H1 (cell line): ENCODE measurements around the gene PLEK2. TPM values are rescaled to one million over a fixed set of nuclear protein-coding genes. Genes with fewer than 3 reads are reported as not detected.

Source experiments
- CTCF ChIA-PET: fragments of 300-600 bp; sonication (Branson Sonifier 250); formaldehyde crosslinking; loops from one replicate; lab custom pipeline; 2021; ENCODE audit not compliant: partially characterized antibody; lab: Charles Lee
- POLR2A ChIA-PET: fragments of 300-600 bp; sonication (Branson Sonifier 250); formaldehyde crosslinking; loops from one replicate; lab custom pipeline; 2021; ENCODE audit warnings: inconsistent platforms; ENCODE audit not compliant: partially characterized antibody; lab: Charles Lee
- DNase-seq, 2 experiments: peaks; one replicate each; pipeline versions ENCODE4 v3.0.0 to v3.0.0-alpha.2; 2010 to 2022; ENCODE audit warnings: low spot score in 2 of 2, low read depth in 1 of 2, mixed read lengths in 1 of 2
- FAIRE-seq: peaks from 2 replicates; lab custom pipeline; 2011; peaks lifted over from hg19 to GRCh38; lab: Jason Lieb, UNC
- H2AFZ ChIP-seq: 2 replicates; pipeline ENCODE4 v1.8.1; 2012; ENCODE audit warnings: low read length, inconsistent platforms
- H2AK5ac ChIP-seq: 2 replicates; pipeline ENCODE4 v1.6.1; 2013; ENCODE audit warnings: low read depth, low read length
- H2BK120ac ChIP-seq: replicated peaks from 2 replicates; pipeline ENCODE3; 2013; ENCODE audit warnings: low read depth, low read length, inconsistent platforms
- H2BK12ac ChIP-seq: 2 replicates; pipeline ENCODE4 v1.6.1; 2013; ENCODE audit warnings: low read depth, low read length
- H2BK15ac ChIP-seq: 2 replicates; pipeline ENCODE4 v1.6.1; 2013; ENCODE audit warnings: low read length
- H2BK20ac ChIP-seq: 2 replicates; pipeline ENCODE4 v1.6.1; 2013; ENCODE audit warnings: low read length
- H2BK5ac ChIP-seq: 2 replicates; pipeline ENCODE4 v1.6.1; 2013; ENCODE audit warnings: low read depth, low read length
- H3K14ac ChIP-seq: 2 replicates; pipeline ENCODE4 v1.6.1; 2013; ENCODE audit warnings: inconsistent platforms; ENCODE audit not compliant: insufficient read length
- H3K18ac ChIP-seq: 2 replicates; pipeline ENCODE4 v1.6.1; 2013; ENCODE audit warnings: low read length; ENCODE audit errors: extremely low read depth
- H3K23ac ChIP-seq: 2 replicates; pipeline ENCODE4 v1.6.1; 2013; ENCODE audit warnings: inconsistent platforms; ENCODE audit not compliant: insufficient read length
- H3K23me2 ChIP-seq: 2 replicates; pipeline ENCODE4 v1.6.1; 2013; ENCODE audit warnings: low read depth, low read length
- H3K27ac ChIP-seq: 2 replicates; pipeline ENCODE4 v1.6.1; 2011; ENCODE audit warnings: low read depth, low read length, inconsistent platforms
- H3K27me3 ChIP-seq, 4 experiments: replicated peaks in 1 of 4; 1 replicate in 1 of 4; 2 replicates in 3 of 4; pipeline versions ENCODE4 v1.6.1 to v1.8.1; 2011 to 2013; ENCODE audit warnings: low read length in 3 of 4, mild to moderate bottlenecking in 3 of 4, inconsistent platforms in 2 of 4, mixed read lengths in 2 of 4, moderate library complexity in 1 of 4; ENCODE audit not compliant: control insufficient read depth in 3 of 4, insufficient read depth in 3 of 4; ENCODE audit errors: extremely low read depth in 1 of 4
- H3K36me3 ChIP-seq, 4 experiments: 2 replicates each; pipeline versions ENCODE4 v1.6.1 to v1.8.1; 2011 to 2013; ENCODE audit warnings: mild to moderate bottlenecking in 4 of 4, low read length in 3 of 4, moderate library complexity in 2 of 4, control low read depth in 1 of 4, inconsistent platforms in 1 of 4; ENCODE audit not compliant: insufficient read depth in 4 of 4, control insufficient read depth in 2 of 4
- H3K4ac ChIP-seq: replicated peaks from 2 replicates; pipeline ENCODE3; 2013; ENCODE audit warnings: low read length, low read depth, mixed read lengths, inconsistent platforms; ENCODE audit not compliant: insufficient read length
- H3K4me1 ChIP-seq, 4 experiments: replicated peaks in 1 of 4; 1 replicate in 1 of 4; 2 replicates in 3 of 4; pipeline versions ENCODE4 v1.6.1 to v1.8.1; 2011 to 2013; ENCODE audit warnings: low read length in 3 of 4, inconsistent platforms in 2 of 4, mixed read lengths in 1 of 4; ENCODE audit not compliant: insufficient read depth in 4 of 4, control insufficient read depth in 3 of 4
- H3K4me2 ChIP-seq, 2 experiments: 2 replicates each; pipeline versions ENCODE4 v1.6.1 to v1.8.1; 2011 to 2013; ENCODE audit warnings: low read depth in 2 of 2, low read length in 2 of 2, control low read depth in 1 of 2, inconsistent platforms in 1 of 2, mild to moderate bottlenecking in 1 of 2; ENCODE audit not compliant: insufficient read depth in 1 of 2
- H3K4me3 ChIP-seq, 4 experiments: fragments of 200-600, 300-600 bp in 1 of 4; sonication (generic), shearing (Covaris generic), sonication (Bioruptor Twin) in 1 of 4; 2 replicates each; pipeline versions ENCODE4 v1.5.1 to v1.8.1; 2011 to 2016; ENCODE audit warnings: low read length in 4 of 4, low read depth in 3 of 4, control low read depth in 2 of 4, inconsistent platforms in 2 of 4, mild to moderate bottlenecking in 2 of 4, mixed read lengths in 1 of 4, moderate library complexity in 1 of 4; ENCODE audit not compliant: insufficient read depth in 2 of 4; ENCODE audit errors: extremely low read depth in 1 of 4
- H3K56ac ChIP-seq: replicated peaks from 2 replicates; pipeline ENCODE3; 2013; ENCODE audit warnings: low read depth, mild to moderate bottlenecking, mixed read lengths, low read length, inconsistent platforms; ENCODE audit not compliant: insufficient read length
- H3K79me1 ChIP-seq: 2 replicates; pipeline ENCODE4 v1.6.1; 2013; ENCODE audit warnings: low read depth, low read length, control low read depth
- H3K79me2 ChIP-seq, 2 experiments: 2 replicates each; pipeline versions ENCODE4 v1.6.1 to v1.8.1; 2012 to 2013; ENCODE audit warnings: low read length in 2 of 2, mild to moderate bottlenecking in 2 of 2, inconsistent platforms in 1 of 2; ENCODE audit not compliant: insufficient read depth in 2 of 2, control insufficient read depth in 1 of 2
- H3K9ac ChIP-seq, 4 experiments: replicated peaks in 1 of 4; 1 replicate in 1 of 4; 2 replicates in 3 of 4; pipeline versions ENCODE4 v1.6.1 to v1.8.1; 2011 to 2013; ENCODE audit warnings: low read depth in 3 of 4, low read length in 3 of 4, control low read depth in 2 of 4, mild to moderate bottlenecking in 2 of 4, moderate library complexity in 2 of 4, inconsistent platforms in 1 of 4; ENCODE audit errors: extremely low read depth in 1 of 4
- H3K9me3 ChIP-seq, 2 experiments: 2 replicates each; pipeline versions ENCODE4 v1.6.1 to v1.8.1; 2012 to 2013; ENCODE audit warnings: mild to moderate bottlenecking in 2 of 2, moderate library complexity in 2 of 2, control low read depth in 1 of 2, inconsistent platforms in 1 of 2, low read depth in 1 of 2, low read length in 1 of 2, mixed read lengths in 1 of 2; ENCODE audit not compliant: insufficient read depth in 2 of 2
- H4K20me1 ChIP-seq, 2 experiments: replicated peaks in 1 of 2; 2 replicates each; pipeline versions ENCODE3 to v1.8.1; 2011 to 2013; ENCODE audit warnings: inconsistent platforms in 2 of 2, low read length in 2 of 2, mild to moderate bottlenecking in 1 of 2; ENCODE audit not compliant: insufficient read depth in 2 of 2, control insufficient read depth in 1 of 2
- H4K5ac ChIP-seq: 2 replicates; pipeline ENCODE4 v1.6.1; 2013; ENCODE audit warnings: low read length, low read depth, mixed read lengths, inconsistent platforms; ENCODE audit not compliant: insufficient read length
- H4K8ac ChIP-seq: 2 replicates; pipeline ENCODE4 v1.8.0; 2013; ENCODE audit warnings: mild to moderate bottlenecking, moderate library complexity, low read length, inconsistent platforms; ENCODE audit not compliant: insufficient read depth; ENCODE audit errors: extremely low read depth
- H4K91ac ChIP-seq: replicated peaks from 2 replicates; pipeline ENCODE3; 2013; ENCODE audit warnings: low read length, mixed read lengths, inconsistent platforms; ENCODE audit not compliant: insufficient read length
- BRCA1 ChIP-seq: IDR thresholded peaks from 2 replicates; pipeline ENCODE4 v1.6.1; 2012; ENCODE audit warnings: low read depth, low read length, improper control_type of control experiment
- EGR1 ChIP-seq: IDR thresholded peaks from 2 replicates; pipeline ENCODE4 v1.6.1; 2011; ENCODE audit warnings: low read depth, low read length, borderline replicate concordance
- FOSL1 ChIP-seq: IDR thresholded peaks from 2 replicates; pipeline ENCODE4 v1.6.1; 2011; ENCODE audit warnings: mild to moderate bottlenecking, low read depth, low read length, moderate library complexity; ENCODE audit not compliant: insufficient read depth
- POLR2A ChIP-seq, 2 experiments: IDR thresholded peaks; 1 replicate in 1 of 2; 2 replicates in 1 of 2; pipeline ENCODE4 v1.6.1; 2011; ENCODE audit warnings: low read depth in 2 of 2, low read length in 2 of 2, mild to moderate bottlenecking in 2 of 2; ENCODE audit errors: control extremely low read depth in 1 of 2
- SIX5 ChIP-seq: IDR thresholded peaks from 2 replicates; pipeline ENCODE4 v1.6.1; 2011; ENCODE audit warnings: mild to moderate bottlenecking, low read depth, low read length
- SUZ12 ChIP-seq: fragments of 200-600 bp; sonication (generic); IDR thresholded peaks from 2 replicates; pipeline ENCODE4 v1.6.1; 2012; ENCODE audit warnings: mild to moderate bottlenecking, inconsistent platforms, low read length, moderate library complexity, mixed read lengths
- TAF7 ChIP-seq: optimal IDR thresholded peaks from 2 replicates; pipeline ENCODE3; 2011; ENCODE audit warnings: low read depth, mild to moderate bottlenecking, inconsistent platforms, low read length, moderate library complexity, borderline replicate concordance
- WGBS, 2 experiments: shearing (Covaris generic) in 1 of 2; methylation state at CpG; one replicate each; pipeline versions ENCODE4 v1.1.6 to v1.1.7; 2013 to 2015; ENCODE audit warnings: low lambda C conversion rate in 2 of 2, mixed read lengths in 2 of 2, inconsistent platforms in 1 of 2, low coverage in 1 of 2, missing lambda C conversion rate in 1 of 2; ENCODE audit not compliant: insufficient replicate concordance in 2 of 2, insufficient coverage in 1 of 2, insufficient read length in 1 of 2; ENCODE audit errors: extremely low coverage in 1 of 2, missing lambda C conversion rate in 1 of 2; 5-methylcytosine and 5-hydroxymethylcytosine counted together
- polyA plus RNA-seq, 7 experiments: library from polyadenylated mRNA; depleted of rRNA in 3 of 7; stranded (reverse) in 5 of 7; unstranded in 2 of 7; fragments of >200 nt in 5 of 7; fragments of 200-250 nt in 2 of 7; gene quantifications; 1 replicate in 5 of 7; 2 replicates in 1 of 7; 4 replicates in 1 of 7; pipeline versions ENCODE4 v1.2.1 to v1.2.3, GENCODE V29; 2011 to 2013; ENCODE audit warnings: missing spikeins in 2 of 7, mixed read lengths in 2 of 7
- total RNA-seq: library from RNA; stranded (reverse); fragmentation: NEBNext Ultra II Directional; extraction: Animal tissue kit (Norgen Biotek cat#: 25700); gene quantifications from 2 replicates; pipeline ENCODE4 v1.2.1, GENCODE V29; 2021

The PLEK2 gene
- total and polyA plus RNA-seq, 2 of the 8 experiments (the other 6 are each of a cell fraction or from before 2014, with no cell fraction given), result 0.41 to 2.1 TPM

DNA sequence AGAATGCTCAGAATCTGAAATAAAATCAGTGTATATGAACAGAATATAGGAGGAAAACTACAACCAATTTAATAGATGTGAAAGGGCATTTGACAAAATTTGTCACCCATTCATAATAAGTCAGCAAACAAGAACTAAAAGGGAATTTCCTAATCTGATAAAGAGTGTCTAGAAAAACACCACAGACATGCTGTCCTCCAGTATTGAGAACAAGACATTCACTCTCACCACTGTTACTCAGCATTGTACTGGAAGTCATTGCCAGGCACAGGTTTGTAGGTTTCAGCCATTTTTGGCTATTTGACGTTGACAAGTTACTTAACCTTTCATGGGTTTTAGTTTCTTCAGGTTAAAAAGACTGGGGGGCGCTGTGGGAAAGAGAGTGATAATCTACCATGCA lies 38.6 kb downstream of the PLEK2 start:
- WGBS, 2 experiments, result 86% methylated on average over 2 of the region's 2 CpGs; no CpG with 5 or more reads in 1 of the 2 experiments
- no peak for FAIRE-seq
- no peak overlapping the region for H2BK12ac ChIP-seq

More for the DNA sequence above, 38.6 kb downstream of the PLEK2 start:
- H3K27ac ChIP-seq, result no peak overlapping the region
- no peak overlapping the region for H3K18ac ChIP-seq
- H3K4me3 ChIP-seq, result no peak overlapping the region
- ChIA-PET POLR2A (no interaction called here), CTCF (no interaction called here)
- no peak overlapping the region for H3K4me2 ChIP-seq
- no peak overlapping the region for H2BK15ac ChIP-seq
- H3K9ac ChIP-seq, result no peak overlapping the region
- H3K79me2 ChIP-seq, result peaks cover 0 to 7% of the 10 kb centered on the region in 2 experiments; a peak in 1 of 4 replicates
- no peak overlapping the region for H2BK5ac ChIP-seq
- no peak overlapping the region for H2BK120ac ChIP-seq
- no peak overlapping the region for H4K5ac ChIP-seq
- peaks cover 0 to 6% of the 10 kb centered on the region in 2 experiments for H4K20me1 ChIP-seq
- H3K79me1 ChIP-seq, result no peaks in the 10 kb centered on the region; the same call in 1 of the 2 replicates
- H3K27me3 ChIP-seq, result no peaks in the 10 kb centered on the region
- no peak overlapping the region for H2AFZ ChIP-seq
- H2AK5ac ChIP-seq, result no peak overlapping the region
- no peak overlapping the region for H4K8ac ChIP-seq
- no peak overlapping the region for H3K23ac ChIP-seq
- no peaks in the 10 kb centered on the region for H3K4me1 ChIP-seq
- no peak overlapping the region for H4K91ac ChIP-seq
- no peak overlapping the region for H3K14ac ChIP-seq
- no peak overlapping the region for H3K4ac ChIP-seq
- DNase-seq, result no peak
- H2BK20ac ChIP-seq, result no peak overlapping the region
- H3K56ac ChIP-seq, result no peak overlapping the region
- peaks cover 10 to 78% (median 39%) of the 10 kb centered on the region in 4 experiments for H3K36me3 ChIP-seq
- H3K9me3 ChIP-seq, result no peaks in the 10 kb centered on the region
- TF ChIP-seq SIX5 (no peak), FOSL1 (no peak), POLR2A (IDR thresholded peaks at IDR 0.05; ENCODE audit: control extremely low read depth in 1 of 2, low read depth in 2 of 2, low read length in 2 of 2) (no peak), SUZ12 (no peak), TAF7 (no peak), EGR1 (no peak), BRCA1 (no peak)
- no peaks in the 10 kb centered on the region for H3K23me2 ChIP-seq
